Common myeloid progenitor, CD34-positive (primary cell): ENCODE measurements around the gene PKMYT1.

Source experiments
- CTCF ChIA-PET: fragments of 350-600 bp; sonication (Branson Sonifier 250); formaldehyde crosslinking; loops from one replicate; lab custom pipeline; 2021; ENCODE audit warnings: antibody characterized with exemption; lab: Charles Lee
- POLR2A ChIA-PET: fragments of 350-600 bp; sonication (Branson Sonifier 250); formaldehyde crosslinking; loops from one replicate; lab custom pipeline; 2021; ENCODE audit warnings: antibody characterized with exemption; lab: Charles Lee
- DNase-seq, 3 donors: peaks; one replicate each; pipeline versions ENCODE4 v3.0.0 to v3.0.0-alpha.2; 2013
- H3K27ac ChIP-seq, 2 experiments: 1 replicate in 1 of 2; 2 replicates in 1 of 2; pipeline ENCODE4 v1.7.0; 2013; ENCODE audit warnings: inconsistent platforms in 2 of 2, low read length in 2 of 2, mild to moderate bottlenecking in 2 of 2, low read depth in 1 of 2, moderate library complexity in 1 of 2; ENCODE audit not compliant: severe bottlenecking in 2 of 2, insufficient read depth in 1 of 2, poor library complexity in 1 of 2
- H3K27me3 ChIP-seq, 5 experiments: replicated peaks in 2 of 5; 1 replicate in 3 of 5; 2 replicates in 2 of 5; pipeline versions ENCODE4 v1.6.1 to v1.7.0; 2013; ENCODE audit warnings: low read length in 4 of 5, mild to moderate bottlenecking in 2 of 5, moderate library complexity in 2 of 5, inconsistent platforms in 1 of 5; ENCODE audit not compliant: insufficient read depth in 5 of 5, control insufficient read depth in 4 of 5
- H3K36me3 ChIP-seq, 4 experiments: 1 replicate in 2 of 4; 2 replicates in 2 of 4; pipeline versions ENCODE4 v1.6.1 to v1.7.0; 2013; ENCODE audit warnings: low read length in 3 of 4, control low read depth in 1 of 4, mild to moderate bottlenecking in 1 of 4; ENCODE audit not compliant: control insufficient read depth in 4 of 4, insufficient read depth in 4 of 4
- H3K4me1 ChIP-seq, 4 experiments: 1 replicate in 3 of 4; 2 replicates in 1 of 4; pipeline versions ENCODE4 v1.6.1 to v1.7.1; 2013; ENCODE audit warnings: low read length in 3 of 4, mild to moderate bottlenecking in 3 of 4, control low read depth in 1 of 4, inconsistent platforms in 1 of 4, moderate library complexity in 1 of 4; ENCODE audit not compliant: control insufficient read depth in 4 of 4, insufficient read depth in 4 of 4; ENCODE audit errors: control extremely low read depth in 1 of 4
- H3K4me3 ChIP-seq, 7 experiments: 1 replicate in 4 of 7; 2 replicates in 3 of 7; pipeline versions ENCODE4 v1.5.1 to v1.7.0; 2013; ENCODE audit warnings: mild to moderate bottlenecking in 7 of 7, low read length in 6 of 7, moderate library complexity in 6 of 7, inconsistent platforms in 2 of 7, low read depth in 2 of 7, control low read depth in 1 of 7; ENCODE audit not compliant: insufficient read depth in 4 of 7, control insufficient read depth in 1 of 7; ENCODE audit errors: extremely low read depth in 1 of 7
- H3K9me3 ChIP-seq, 5 experiments: 1 replicate in 4 of 5; 2 replicates in 1 of 5; pipeline versions ENCODE4 v1.6.1 to v1.7.1; 2013; ENCODE audit warnings: low read length in 4 of 5, mild to moderate bottlenecking in 2 of 5, inconsistent platforms in 1 of 5, low read depth in 1 of 5, moderate library complexity in 1 of 5; ENCODE audit not compliant: control insufficient read depth in 4 of 5, insufficient read depth in 2 of 5; ENCODE audit errors: control extremely low read depth in 1 of 5
- WGBS: methylation state at CpG from one replicate; pipeline ENCODE4 v1.1.5; 2013; ENCODE audit not compliant: insufficient coverage; 5-methylcytosine and 5-hydroxymethylcytosine counted together

PKMYT1 gene

DNA sequence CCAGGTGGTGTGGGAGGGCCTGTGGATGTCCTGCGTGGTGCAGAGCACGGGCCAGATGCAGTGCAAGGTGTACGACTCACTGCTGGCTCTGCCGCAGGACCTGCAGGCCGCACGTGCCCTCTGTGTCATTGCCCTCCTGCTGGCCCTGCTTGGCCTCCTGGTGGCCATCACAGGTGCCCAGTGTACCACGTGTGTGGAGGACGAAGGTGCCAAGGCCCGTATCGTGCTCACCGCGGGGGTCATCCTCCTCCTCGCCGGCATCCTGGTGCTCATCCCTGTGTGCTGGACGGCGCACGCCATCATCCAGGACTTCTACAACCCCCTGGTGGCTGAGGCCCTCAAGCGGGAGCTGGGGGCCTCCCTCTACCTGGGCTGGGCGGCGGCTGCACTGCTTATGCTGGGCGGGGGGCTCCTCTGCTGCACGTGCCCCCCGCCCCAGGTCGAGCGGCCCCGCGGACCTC, 33.3 kb upstream of the PKMYT1 start:
- Histone ChIP-seq H3K9me3 (no peaks in the 10 kb centered on the region), H3K27me3 (peaks cover 0 to 4% (median 0%) of the 10 kb centered on the region in 5 experiments), H3K36me3 (no peaks in the 10 kb centered on the region), H3K4me1 (peaks cover under 1 to 28% (median 25%) of the 10 kb centered on the region in 4 experiments), H3K4me3 (no peak overlapping the region), H3K27ac (no peak overlapping the region)
- DNase-seq = no peak
- POLR2A ChIA-PET = no interaction called here
- WGBS = 93% methylated on average over 26 of the region's 27 CpGs
- CTCF ChIA-PET = interaction anchor here (1.0 to 2.1 kb wide), 3 partner anchors 9 to 15 kb away, joined by 4 to 15 read pairs (median 6); no protein-coding TSS in a partner anchor

DNA sequence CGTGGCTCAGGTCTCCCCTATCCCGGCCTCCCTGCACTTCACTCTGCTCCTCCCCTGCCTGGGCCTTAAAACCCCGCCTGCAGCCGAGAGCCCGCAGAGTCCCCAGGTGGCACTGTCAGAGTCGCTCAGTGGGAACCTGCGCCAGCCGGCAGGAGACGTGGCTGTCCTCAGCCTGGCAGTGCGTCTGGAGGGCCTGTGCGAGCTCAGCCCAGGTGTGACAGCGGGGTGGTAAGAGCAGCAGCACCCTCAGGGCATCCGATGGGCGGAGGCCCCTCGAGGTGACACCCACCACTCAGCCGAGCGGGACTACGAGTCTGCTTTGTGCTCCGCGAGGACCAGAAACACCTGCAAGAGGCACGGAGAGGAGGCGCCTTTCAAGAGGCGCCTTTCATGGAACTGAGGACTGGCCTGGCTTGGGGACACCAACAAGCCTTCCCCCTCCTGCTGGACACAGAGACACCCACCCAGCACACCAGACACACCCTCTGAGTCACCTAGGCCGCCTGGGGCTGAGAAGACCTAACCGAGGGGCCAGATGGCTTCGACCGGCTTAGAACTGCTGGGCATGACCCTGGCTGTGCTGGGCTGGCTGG, 32.7 kb upstream of the PKMYT1 start, which contains the start of gene CLDN9:
Gene CLDN9 (plus strand): TSS at position 96 of the 593 bp plus-strand sequence. CDS start 440 bp downstream, at position 536.
- H3K36me3 ChIP-seq = no peaks in the 10 kb centered on the region
- H3K27me3 ChIP-seq = peaks cover 0 to 4% (median 0%) of the 10 kb centered on the region in 5 experiments
- H3K4me1 ChIP-seq = peaks cover 2 to 28% (median 25%) of the 10 kb centered on the region in 4 experiments
- CTCF ChIA-PET = interaction anchor here (1.7 to 1.8 kb wide), 2 partner anchors 15 to 21 kb away, joined by 6 read pairs; no protein-coding TSS in a partner anchor
- WGBS = 83% methylated on average over 21 of the region's 27 CpGs
- no peaks in the 10 kb centered on the region for H3K9me3 ChIP-seq
- POLR2A ChIA-PET = no interaction called here
- no peak within 1 kb of the TSS for H3K27ac ChIP-seq
- peak within 1 kb of the TSS in 3 of 7 experiments; percentile 5 to 38 (median 8) for H3K4me3 ChIP-seq
- no peak for DNase-seq

DNA sequence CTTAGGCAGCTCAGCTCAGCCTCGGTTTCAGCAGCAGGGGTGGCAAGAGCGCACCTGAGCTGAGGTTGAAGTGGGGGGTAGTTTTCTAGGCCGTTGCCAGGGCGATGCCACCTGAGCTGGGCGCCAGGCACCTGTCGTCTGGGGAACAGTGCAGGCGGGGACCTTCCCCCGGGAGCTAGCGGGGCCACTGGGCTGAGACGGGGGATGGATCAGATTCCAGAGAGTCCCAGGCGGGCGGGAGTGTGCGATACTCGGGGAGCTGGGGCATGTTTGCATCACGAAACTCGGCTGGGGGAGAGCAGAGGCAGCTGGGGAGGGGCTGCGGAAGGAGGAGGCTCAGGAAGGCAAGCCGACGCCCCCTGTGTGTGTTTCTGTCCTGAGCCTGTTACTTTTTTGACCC, 32.0 kb upstream of the PKMYT1 start:
- Histone ChIP-seq H3K4me1 (peaks cover 3 to 34% (median 30%) of the 10 kb centered on the region in 4 experiments), H3K27me3 (peaks cover 0 to 4% (median 0%) of the 10 kb centered on the region in 5 experiments), H3K27ac (no peak overlapping the region), H3K4me3 (peak overlapping the region in 3 of 7 experiments; percentile 5 to 38 (median 8)), H3K36me3 (no peaks in the 10 kb centered on the region), H3K9me3 (no peaks in the 10 kb centered on the region)
- no peak for DNase-seq
- CTCF ChIA-PET = interaction anchor here (1.7 to 3.4 kb wide), 3 partner anchors 8 to 22 kb away, joined by 6 to 22 read pairs (median 6); partner anchors contain the start of genes CLDN6 and TNFRSF12A
- POLR2A ChIA-PET = interaction anchor here (0.6 kb wide), 1 partner anchor 38 kb away, joined by 3 read pairs; no protein-coding TSS in a partner anchor
- 73% methylated on average over 18 of the region's 19 CpGs for WGBS

DNA sequence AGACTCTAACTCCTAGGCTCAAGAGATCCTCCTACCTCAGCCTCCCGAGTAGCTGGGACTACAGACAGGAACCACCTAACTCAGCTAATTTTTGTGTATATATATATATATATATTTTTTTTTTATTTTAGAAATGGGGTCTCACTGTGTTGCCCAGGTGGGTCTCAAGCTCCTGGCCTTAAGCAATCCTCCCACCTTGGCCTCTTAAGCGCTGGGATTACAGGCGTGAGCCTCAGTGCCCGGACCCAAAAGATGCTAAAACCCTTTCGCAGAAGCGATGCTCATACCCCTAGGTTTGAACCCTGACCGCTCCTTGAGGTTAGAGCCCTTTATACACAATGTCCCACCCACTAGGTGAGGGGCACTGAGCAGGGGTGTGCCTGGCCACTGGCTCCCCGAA, 30.3 kb upstream of the PKMYT1 start:
- Histone ChIP-seq H3K9me3 (no peaks in the 10 kb centered on the region), H3K27me3 (peaks cover 0 to 4% (median 0%) of the 10 kb centered on the region in 5 experiments), H3K36me3 (no peaks in the 10 kb centered on the region), H3K27ac (no peak overlapping the region), H3K4me3 (no peak overlapping the region), H3K4me1 (peaks cover 11 to 50% (median 47%) of the 10 kb centered on the region in 4 experiments)
- CTCF ChIA-PET = interaction anchor here (1.9 to 3.4 kb wide), 3 partner anchors 10 to 21 kb away, joined by 14 to 22 read pairs (median 16); partner anchors contain the start of genes CLDN6 and TNFRSF12A
- DNase-seq = no peak
- 100% methylated on average over 6 of the region's 8 CpGs for WGBS
- POLR2A ChIA-PET = interaction anchor here (1.4 kb wide), 1 partner anchor 9 kb away, joined by 6 read pairs; the partner anchor contains the start of gene TNFRSF12A

DNA sequence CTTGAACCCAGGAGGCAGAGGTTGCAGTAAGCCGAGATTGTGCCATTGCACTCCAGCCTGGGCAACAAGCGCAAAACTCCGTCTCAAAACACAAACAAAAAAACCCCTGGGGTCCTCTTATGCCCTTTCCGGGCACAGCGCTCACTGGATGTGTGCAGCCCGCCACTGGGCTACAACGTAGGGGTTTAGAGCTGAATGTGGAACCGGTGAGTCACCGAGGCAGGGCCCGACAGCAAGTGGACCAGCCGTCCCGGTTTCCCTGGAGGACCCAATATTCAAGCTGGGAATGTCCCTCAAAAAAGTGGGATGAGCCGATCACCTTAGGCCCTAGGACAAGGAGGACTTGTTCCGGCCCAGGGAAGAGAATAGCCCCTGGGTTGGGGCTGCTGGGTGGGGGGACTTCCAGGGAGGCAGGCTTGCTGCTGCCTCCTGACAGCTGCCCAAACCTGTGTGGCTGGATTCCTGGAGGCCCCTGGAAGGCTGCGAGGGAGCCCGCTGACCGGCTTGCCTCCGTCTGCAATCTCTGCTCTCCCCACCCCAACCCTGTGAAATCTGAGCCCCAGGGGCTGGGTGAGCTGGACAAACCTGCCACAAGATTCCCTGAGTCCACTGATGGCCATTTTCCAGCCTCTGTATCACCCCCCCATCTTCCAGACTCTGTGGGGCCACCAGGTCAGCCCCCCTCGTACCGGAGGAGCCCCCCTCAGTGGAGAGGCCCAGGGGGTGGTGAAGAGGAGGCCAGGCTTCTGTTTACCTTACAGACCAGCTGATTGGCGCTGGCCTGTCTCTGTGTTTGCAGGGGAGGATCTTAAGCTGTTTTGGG, 29.5 kb upstream of the PKMYT1 start:
- WGBS = 98% methylated on average over 15 of the region's 21 CpGs
- H3K9me3 ChIP-seq = no peaks in the 10 kb centered on the region
- H3K4me1 ChIP-seq = peaks cover 11 to 54% (median 51%) of the 10 kb centered on the region in 4 experiments
- no peak overlapping the region for H3K4me3 ChIP-seq
- CTCF ChIA-PET = interaction anchor here (0.6 to 3.4 kb wide), 6 partner anchors 10 to 86 kb away, joined by 3 to 22 read pairs (median 8); partner anchors contain the start of genes CLDN6, HCFC1R1, THOC6 and TNFRSF12A
- peaks cover 0 to 4% (median 0%) of the 10 kb centered on the region in 5 experiments for H3K27me3 ChIP-seq
- H3K36me3 ChIP-seq = no peaks in the 10 kb centered on the region
- H3K27ac ChIP-seq = no peak overlapping the region
- DNase-seq = no peak
- POLR2A ChIA-PET = interaction anchor here (1.4 kb wide), 1 partner anchor 10 kb away, joined by 6 read pairs; the partner anchor contains the start of gene TNFRSF12A

DNA sequence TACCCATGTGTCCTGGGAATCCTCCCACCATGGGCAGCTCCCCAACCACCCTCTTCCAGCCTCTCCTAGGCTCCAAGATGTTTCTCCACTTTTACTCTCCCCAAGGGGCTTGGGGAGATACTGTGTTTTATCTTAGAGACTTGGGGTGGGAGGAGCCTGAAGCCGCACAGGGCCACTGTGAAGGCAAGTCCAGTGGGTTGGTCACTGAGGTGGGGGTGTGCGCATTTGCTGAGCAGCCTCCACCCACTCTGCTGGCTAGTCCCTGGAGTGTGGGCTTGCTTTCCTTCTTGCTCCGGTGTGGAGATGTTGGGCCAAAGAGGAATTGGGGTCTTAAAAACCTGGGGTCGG, 28.4 kb upstream of the PKMYT1 start:
- H3K27me3 ChIP-seq = peaks cover 0 to 4% (median 0%) of the 10 kb centered on the region in 5 experiments
- peaks cover 11 to 55% (median 52%) of the 10 kb centered on the region in 4 experiments for H3K4me1 ChIP-seq
- WGBS = 100% methylated on average over 2 of the region's 4 CpGs
- H3K36me3 ChIP-seq = no peaks in the 10 kb centered on the region
- H3K4me3 ChIP-seq = peak overlapping the region in 2 of 7 experiments; percentile 65 to 71
- peak overlapping the region in 1 of 2 experiments; percentile 68 for H3K27ac ChIP-seq
- ChIA-PET CTCF (interaction anchor here (1.0 to 10.6 kb wide), 3 partner anchors 12 to 87 kb away, joined by 3 to 197 read pairs (median 101); partner anchors contain the start of genes CLDN6, HCFC1R1, THOC6 and TNFRSF12A), POLR2A (interaction anchor here (2.1 kb wide), 1 partner anchor 13 kb away, joined by 15 read pairs; the partner anchor contains the start of gene TNFRSF12A)
- no peak for DNase-seq
- H3K9me3 ChIP-seq = no peaks in the 10 kb centered on the region
